Tibial artery (tissue), 4 donors: ENCODE results near the gene HEATR1.

ENCODE experiments used
- DNase-seq, 2 donors: peaks; one replicate each; pipeline ENCODE4 v3.0.0-alpha.2; 2019
- H3K27ac ChIP-seq, 2 donors: fragments of 200-600 bp; sonication (generic) in 1 of 2; 1 replicate in 1 of 2; 2 replicates in 1 of 2; pipeline ENCODE4 v1.5.1; 2018 to 2019; ENCODE audit warnings: mild to moderate bottlenecking in 1 of 2
- H3K27me3 ChIP-seq, 2 donors: fragments of 200-600 bp; sonication (generic) in 1 of 2; one replicate each; pipeline versions ENCODE4 v1.5.1 to v1.6.0; 2016 to 2019
- H3K36me3 ChIP-seq, 3 donors: fragments of 200-600 bp; sonication (generic) in 2 of 3; one replicate each; pipeline ENCODE4 v1.5.1; 2016 to 2019; ENCODE audit warnings: mild to moderate bottlenecking in 2 of 3
- H3K4me1 ChIP-seq, 4 donors: fragments of 200-600 bp; sonication (generic) in 2 of 4; 1 replicate in 3 of 4; 2 replicates in 1 of 4; pipeline ENCODE4 v1.5.1; 2016 to 2019
- H3K4me3 ChIP-seq, 2 donors: fragments of 200-600 bp; sonication (generic) in 1 of 2; 1 replicate in 1 of 2; 2 replicates in 1 of 2; pipeline ENCODE4 v1.5.1; 2018 to 2019; ENCODE audit warnings: mild to moderate bottlenecking in 2 of 2
- H3K9me3 ChIP-seq, 3 donors: fragments of 200-600 bp; sonication (generic) in 1 of 3; one replicate each; pipeline ENCODE4 v1.5.1; 2016 to 2019
- CTCF ChIP-seq, 2 experiments: fragments of 200-600 bp in 1 of 2; fragments of 450-650 bp in 1 of 2; IDR thresholded peaks; one replicate each; pipeline ENCODE4 v1.5.1; 2017 to 2019; ENCODE audit warnings: antibody characterized with exemption in 2 of 2, mild to moderate bottlenecking in 1 of 2, moderate library complexity in 1 of 2
- intact Hi-C: fragments of 100-400 bp; cut with DNase I; formaldehyde crosslinking; loops from one replicate; pipeline ENCODE4 v1.15.0; 2023; ENCODE audit warnings: low total_unique reads

The HEATR1 gene

GRCh38 chr1:236530286-236530685 is 74.0 kb downstream of the HEATR1 start:
- DNase-seq = no peak
- H3K36me3 ChIP-seq = peaks cover 7 to 33% (median 22%) of the 10 kb centered on the region in 3 donors

GRCh38 chr1:236526079-236526478 is 78.2 kb downstream of the HEATR1 start:
- Histone ChIP-seq H3K27ac (no peak overlapping the region), H3K36me3 (peaks cover 0 to 25% (median 12%) of the 10 kb centered on the region in 3 donors), H3K4me3 (no peak overlapping the region), H3K9me3 (no peaks in the 10 kb centered on the region), H3K4me1 (peaks cover 0 to 11% (median 2%) of the 10 kb centered on the region in 4 donors), H3K27me3 (no peaks in the 10 kb centered on the region)
- intact Hi-C loops = loop anchor here (10.0 kb wide), 1 partner anchor 421 kb away; no protein-coding TSS in a partner anchor
- no peak for TF ChIP-seq CTCF (IDR thresholded peaks at IDR 0.05)
- DNase-seq = no peak

More at GRCh38 chr1:236530286-236530685, 74.0 kb downstream of the HEATR1 start:
- H3K27ac ChIP-seq = no peak overlapping the region
- H3K9me3 ChIP-seq = no peaks in the 10 kb centered on the region
- no peak overlapping the region for H3K4me3 ChIP-seq
- TF ChIP-seq CTCF (IDR thresholded peaks at IDR 0.05) = no peak
- intact Hi-C loops = no loop called here
- H3K4me1 ChIP-seq = peaks cover 0 to 8% (median 0%) of the 10 kb centered on the region in 4 donors
- no peaks in the 10 kb centered on the region for H3K27me3 ChIP-seq

GRCh38 chr1:236524895-236525184 is 79.5 kb downstream of the HEATR1 start:
- Histone ChIP-seq H3K4me1 (peaks cover 0 to 11% (median 2%) of the 10 kb centered on the region in 4 donors), H3K4me3 (peak overlapping the region; percentile 87 to 92), H3K9me3 (no peaks in the 10 kb centered on the region), H3K27me3 (no peaks in the 10 kb centered on the region), H3K27ac (peak overlapping the region; percentile 83 to 85), H3K36me3 (peaks cover 0 to 25% (median 12%) of the 10 kb centered on the region in 3 donors)
- no peak for TF ChIP-seq CTCF (IDR thresholded peaks at IDR 0.05)
- intact Hi-C loops = loop anchor here (5.0 to 10.0 kb wide), 2 partner anchors 243 to 420 kb away; partner anchors contain the start of gene ERO1B
- DNase-seq = no peak

- Histone ChIP-seq H3K27ac (peak overlapping the region; percentile 83 to 85), H3K27me3 (no peaks in the 10 kb centered on the region), H3K4me3 (peak overlapping the region; percentile 87 to 92), H3K4me1 (peaks cover 0 to 11% (median 2%) of the 10 kb centered on the region in 4 donors), H3K9me3 (no peaks in the 10 kb centered on the region), H3K36me3 (peaks cover 0 to 25% (median 12%) of the 10 kb centered on the region in 3 donors)
- TF ChIP-seq CTCF (IDR thresholded peaks at IDR 0.05) = no peak
- intact Hi-C loops = loop anchor here (5.0 to 10.0 kb wide), 2 partner anchors 242 to 420 kb away; partner anchors contain the start of gene ERO1B
- peak in 1 of 2 donors; percentile 43 for DNase-seq
Observed at GRCh38 chr1:236524142-236524894, 80.0 kb downstream of the HEATR1 start.

GRCh38 chr1:236523704-236524141 is 80.6 kb downstream of the HEATR1 start, which contains the start of gene LGALS8:
Gene LGALS8 (plus strand): TSS chr1:236523982. CDS start chr1:236526071, 2,089 bp downstream.
- no peaks in the 10 kb centered on the region for H3K9me3 ChIP-seq
- peak within 1 kb of the TSS; percentile 87 to 92 for H3K4me3 ChIP-seq
- DNase-seq = peak; percentile 90 to 93
- peaks cover 0 to 11% (median 2%) of the 10 kb centered on the region in 4 donors for H3K4me1 ChIP-seq
- no peak for TF ChIP-seq CTCF (IDR thresholded peaks at IDR 0.05)
- peak within 1 kb of the TSS; percentile 83 to 85 for H3K27ac ChIP-seq
- intact Hi-C loops = loop anchor here (5.0 to 10.0 kb wide), 2 partner anchors 241 to 419 kb away; partner anchors contain the start of gene ERO1B
- peaks cover 0 to 25% (median 12%) of the 10 kb centered on the region in 3 donors for H3K36me3 ChIP-seq
- H3K27me3 ChIP-seq = no peaks in the 10 kb centered on the region
